Measurements from ENCODE around the gene BCL6B. TPM values are rescaled to one million over a fixed set of nuclear protein-coding genes. Genes with fewer than 3 reads are reported as not detected.

BCL6B gene
- total and polyA plus RNA-seq, 8 donors: 1.3 to 3.8 (median 2.3) TPM

DNA sequence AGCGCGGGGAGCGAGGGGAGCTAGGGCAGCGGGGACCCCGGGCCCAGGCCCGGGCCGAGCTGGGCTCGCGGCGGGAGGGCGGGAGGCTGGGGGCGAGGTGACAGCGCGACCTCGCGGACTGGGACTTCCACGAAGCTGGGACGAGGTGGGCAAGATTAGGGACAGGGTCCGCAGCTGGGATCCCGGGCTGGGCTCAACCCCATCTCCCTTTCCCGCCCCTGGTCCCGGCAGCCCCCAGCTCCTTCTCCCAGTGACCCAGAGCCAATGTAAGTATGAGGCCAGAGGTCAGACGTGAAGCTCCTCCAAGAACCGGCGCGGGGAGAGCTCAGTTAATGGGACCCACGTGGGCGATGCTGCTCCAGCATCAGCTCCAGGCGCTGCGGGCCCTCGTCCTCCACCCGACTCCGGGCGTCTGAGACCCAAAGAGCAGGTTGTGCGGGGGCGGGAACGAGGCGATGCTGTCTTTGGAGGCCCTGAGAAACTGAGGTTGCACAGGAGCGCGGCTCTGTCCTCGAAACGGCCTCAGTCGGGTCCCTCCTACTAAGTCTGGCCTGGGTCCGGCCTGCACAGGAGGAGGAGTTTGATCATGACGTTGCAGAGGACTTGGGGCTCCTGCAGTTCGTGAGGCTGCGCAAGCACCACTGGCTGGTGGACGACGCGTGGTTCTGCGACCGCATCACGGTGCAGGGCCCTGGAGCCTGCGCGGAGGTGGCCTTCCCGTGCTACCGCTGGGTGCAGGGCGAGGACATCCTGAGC, 26.4 kb upstream of the BCL6B start:
- intact Hi-C loops (cut with DNase I): loop anchor here in 1 of 3 donors (10.0 kb wide), 1 partner anchor 72 kb away; no protein-coding TSS in a partner anchor
- H3K27me3 ChIP-seq: no peaks in the 10 kb centered on the region
- peak overlapping the region in 1 of 4 donors; percentile 27 for H3K4me3 ChIP-seq
- H3K9me3 ChIP-seq: no peaks in the 10 kb centered on the region
- ATAC-seq: peak in 1 of 4 donors; percentile 7
- no peaks in the 10 kb centered on the region for H3K4me1 ChIP-seq
- FAIRE-seq: no peak
- H3K27ac ChIP-seq: no peak overlapping the region
- H3K36me3 ChIP-seq: peaks cover 0 to 6% (median 4%) of the 10 kb centered on the region in 3 donors
- 63 to 70% methylated on average over 53 to 58 of the region's 58 CpGs for WGBS, 2 donors
- TF ChIP-seq CTCF (IDR thresholded peaks at IDR 0.05): no peak
- no peak for DNase-seq

- FAIRE-seq (no peak), ATAC-seq (no peak), DNase-seq (no peak)
- H3K4me1 ChIP-seq: no peaks in the 10 kb centered on the region
- H3K36me3 ChIP-seq: peaks cover 1 to 14% (median 4%) of the 10 kb centered on the region in 3 donors
- no peaks in the 10 kb centered on the region for H3K9me3 ChIP-seq
- H3K4me3 ChIP-seq: no peak overlapping the region
- intact Hi-C loops (cut with DNase I): loop anchor here in 1 of 3 donors (10.0 kb wide), 1 partner anchor 72 kb away; no protein-coding TSS in a partner anchor
- 84 to 90% methylated on average over 8 of the region's 8 CpGs for WGBS, 2 donors
- no peak for TF ChIP-seq CTCF (IDR thresholded peaks at IDR 0.05)
- H3K27ac ChIP-seq: no peak overlapping the region
- H3K27me3 ChIP-seq: no peaks in the 10 kb centered on the region
Observed at GRCh38 chr17:6997171-6997570, 25.7 kb upstream of the BCL6B start.

DNA sequence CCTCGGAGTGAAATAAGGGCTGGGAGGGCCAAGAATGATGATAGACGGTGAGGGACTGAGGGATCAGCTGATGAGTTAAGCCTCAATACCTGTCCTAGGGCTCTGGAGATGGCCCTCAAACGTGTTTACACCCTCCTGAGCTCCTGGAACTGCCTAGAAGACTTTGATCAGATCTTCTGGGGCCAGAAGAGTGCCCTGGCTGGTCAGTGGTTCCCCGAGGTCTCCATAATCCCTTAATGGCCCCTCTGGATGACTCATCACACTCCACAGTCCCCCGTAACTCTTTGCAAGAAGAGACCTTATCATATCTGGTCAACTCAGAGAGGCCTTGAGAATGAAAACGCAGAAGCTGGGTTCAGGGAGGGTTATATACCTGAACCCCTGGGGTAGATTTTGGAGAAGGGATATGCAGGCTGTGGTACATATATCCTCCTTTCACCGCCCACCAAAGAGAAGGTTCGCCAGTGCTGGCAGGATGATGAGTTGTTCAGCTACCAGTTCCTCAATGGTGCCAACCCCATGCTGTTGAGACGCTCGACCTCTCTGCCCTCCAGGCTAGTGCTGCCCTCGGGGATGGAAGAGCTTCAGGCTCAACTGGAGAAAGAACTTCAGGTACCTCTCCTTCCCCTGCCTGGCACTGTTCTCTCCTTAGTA, 23.9 kb upstream of the BCL6B start:
- peaks cover 4 to 18% (median 5%) of the 10 kb centered on the region in 3 donors for H3K36me3 ChIP-seq
- no peak for TF ChIP-seq CTCF (IDR thresholded peaks at IDR 0.05)
- no peak for DNase-seq
- no peaks in the 10 kb centered on the region for H3K4me1 ChIP-seq
- no peaks in the 10 kb centered on the region for H3K9me3 ChIP-seq
- 78 to 80% methylated on average over 11 of the region's 11 CpGs for WGBS, 2 donors
- no peak overlapping the region for H3K4me3 ChIP-seq
- intact Hi-C loops (cut with DNase I): loop anchor here in 1 of 3 donors (10.0 kb wide), 1 partner anchor 74 kb away; no protein-coding TSS in a partner anchor
- ATAC-seq: no peak
- H3K27ac ChIP-seq: no peak overlapping the region
- no peaks in the 10 kb centered on the region for H3K27me3 ChIP-seq
- no peak for FAIRE-seq

DNA sequence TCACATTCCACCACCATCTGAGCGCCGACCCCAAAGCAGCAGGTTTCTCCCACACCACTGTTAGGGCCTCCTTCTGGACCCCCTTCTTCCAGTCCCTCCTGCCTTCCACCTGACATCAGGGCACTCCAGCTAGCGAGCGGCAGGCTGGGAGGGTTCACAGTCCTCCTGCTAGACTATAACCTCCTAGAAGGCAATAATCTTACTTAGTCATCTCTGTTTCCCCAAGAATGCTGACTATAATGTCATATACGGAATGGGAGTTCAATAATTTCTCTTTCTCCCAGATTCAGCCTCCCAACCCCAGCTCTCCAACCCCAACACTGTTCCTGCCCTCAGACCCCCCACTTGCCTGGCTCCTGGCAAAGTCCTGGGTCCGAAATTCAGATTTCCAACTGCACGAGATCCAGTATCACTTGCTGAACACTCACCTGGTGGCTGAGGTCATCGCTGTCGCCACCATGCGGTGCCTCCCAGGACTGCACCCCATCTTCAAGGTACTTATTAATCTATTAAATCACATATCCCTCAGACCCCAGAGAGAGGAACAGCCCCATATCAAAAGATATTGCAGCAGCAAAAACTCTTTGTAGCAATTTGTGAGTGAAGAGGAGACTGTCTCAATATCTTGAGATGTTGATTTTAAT, 21.4 kb upstream of the BCL6B start:
- Histone ChIP-seq H3K4me3 (no peak overlapping the region), H3K27me3 (no peaks in the 10 kb centered on the region), H3K27ac (no peak overlapping the region), H3K4me1 (no peaks in the 10 kb centered on the region), H3K36me3 (peaks cover 4 to 18% (median 5%) of the 10 kb centered on the region in 3 donors), H3K9me3 (no peaks in the 10 kb centered on the region)
- FAIRE-seq: no peak
- 68% methylated on average over 10 of the region's 10 CpGs for WGBS, 2 donors
- peak in 1 of 4 donors; percentile 17 for TF ChIP-seq CTCF (IDR thresholded peaks at IDR 0.05)
- DNase-seq: peak in 1 of 6 donors; percentile 41
- intact Hi-C loops (cut with DNase I): loop anchor here in 2 of 3 donors (10.0 kb wide), 3 partner anchors 87 to 337 kb away; no protein-coding TSS in a partner anchor
- no peak for ATAC-seq
